Measurements from ENCODE around the gene CWC27. TPM values are rescaled to one million over a fixed set of nuclear protein-coding genes. Genes with fewer than 3 reads are reported as not detected.

CWC27 gene
- total and polyA plus RNA-seq, 2 of the 13 experiments (the other 11 are each of a cell fraction or from before 2014, with no cell fraction given) = 21.1 to 25.7 TPM

DNA sequence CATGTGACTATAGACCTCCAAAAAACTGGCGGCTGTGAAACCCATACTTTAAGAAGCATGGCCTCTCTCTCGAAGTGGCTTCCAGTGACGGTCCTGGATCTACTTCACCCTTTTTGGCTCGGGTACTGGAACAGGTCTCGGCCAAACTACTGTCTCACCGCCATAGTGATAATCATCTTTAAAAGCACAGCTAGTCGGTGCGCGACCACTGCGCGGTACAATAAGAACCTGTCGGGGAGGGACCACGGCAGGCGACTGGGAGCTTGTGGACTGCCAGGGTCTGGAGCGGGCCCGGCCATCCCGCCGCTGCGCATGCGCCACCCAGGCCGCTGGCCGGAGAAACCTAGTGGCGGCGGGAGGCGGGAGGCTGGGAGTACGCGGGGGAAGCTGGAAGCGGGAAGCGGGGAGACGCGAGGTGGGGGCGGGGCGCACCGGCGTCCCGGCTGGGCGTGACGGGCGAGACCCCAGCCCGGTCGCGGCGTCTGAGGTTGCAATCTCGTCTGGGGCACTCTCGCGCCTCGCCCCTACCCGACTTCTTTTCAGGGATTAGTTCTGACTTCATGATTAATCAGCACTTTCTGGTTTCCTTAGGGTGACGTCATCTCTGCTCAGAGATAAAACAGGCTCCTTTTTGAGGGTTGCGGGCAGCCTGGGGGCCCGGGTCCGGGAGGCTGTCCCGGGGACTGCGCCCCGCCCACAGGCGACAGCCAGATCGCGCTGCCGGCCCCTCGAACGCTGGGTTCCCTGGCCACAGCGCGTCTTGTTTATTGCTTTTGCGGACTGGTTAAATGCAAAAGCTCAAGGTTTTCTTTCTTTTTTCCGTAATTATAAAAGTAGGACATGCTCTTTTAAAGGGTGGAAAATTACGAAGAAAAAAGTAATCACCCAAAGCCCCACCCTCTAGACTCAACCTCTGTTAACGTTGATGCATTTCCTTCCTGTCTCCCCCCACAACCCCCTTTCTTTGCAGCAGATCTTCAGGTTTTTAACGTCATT, 266.8 kb downstream of the CWC27 start (continued):
- TF ChIP-seq PAXIP1 (CRISPR knock-in tag; conservative IDR thresholded peaks at IDR 0.05) (0 out of 2 replicates have a peak, but pooled peaks have one; percentile 31), ZNF256 (CRISPR knock-in tag; conservative IDR thresholded peaks at IDR 0.05) (no peak), MXI1 (IDR thresholded peaks at IDR 0.05; ENCODE audit: borderline replicate concordance, low read depth, low read length) (no peak), ZKSCAN5 (CRISPR knock-in tag; IDR thresholded peaks at IDR 0.05) (no peak), ZHX2 (IDR thresholded peaks at IDR 0.05; ENCODE audit: low read depth) (peak; percentile 53; the same call in 1 of the 2 replicates), ZHX2 (CRISPR knock-in tag; IDR thresholded peaks at IDR 0.05; ENCODE audit: borderline replicate concordance) (no peak), POLR2A (IDR thresholded peaks at IDR 0.05; ENCODE audit: insufficient read depth in 1 of 2, low read depth in 2 of 2, low read length in 2 of 2) (peak; percentile 30 to 47; a peak in 3 of 4 replicates), NAIF1 (CRISPR knock-in tag; IDR thresholded peaks at IDR 0.05; ENCODE audit: borderline replicate concordance) (no peak), HMG20A (CRISPR knock-in tag; IDR thresholded peaks at IDR 0.05; ENCODE audit: borderline replicate concordance) (no peak), ZNF143 (CRISPR knock-in tag; IDR thresholded peaks at IDR 0.05) (no peak), HIVEP1 (CRISPR knock-in tag; IDR thresholded peaks at IDR 0.05) (no peak), RXRA (CRISPR knock-in tag; IDR thresholded peaks at IDR 0.05) (no peak), ZKSCAN1 (IDR thresholded peaks at IDR 0.05; ENCODE audit: low read length) (no peak), CEBPB (IDR thresholded peaks at IDR 0.05; ENCODE audit: borderline replicate concordance, low read depth, low read length) (no peak), ARID4A (CRISPR knock-in tag; IDR thresholded peaks at IDR 0.05; ENCODE audit: borderline replicate concordance) (peak; percentile 63; the same call in 1 of the 2 replicates)
